WTC11 (cell line): ENCODE results near the gene OR5H1. TPM values are rescaled to one million over a fixed set of nuclear protein-coding genes. Genes with fewer than 3 reads are reported as not detected.

Source experiments
- ATF6 ChIP-seq: sonication (generic); formaldehyde crosslinking; IDR thresholded peaks from 2 replicates; pipeline ENCODE4 v1.8.1; 2023; ENCODE audit warnings: mild to moderate bottlenecking, missing genetic modification reagents
- ERG ChIP-seq: fragments of 250-450 bp; sonication (Bioruptor Pico); IDR thresholded peaks from 2 replicates; pipeline ENCODE4 v1.8.0; 2021; ENCODE audit warnings: mild to moderate bottlenecking
- ETV6 ChIP-seq: sonication (generic); formaldehyde crosslinking; IDR thresholded peaks from 2 replicates; pipeline ENCODE4 v1.8.1; 2022; ENCODE audit warnings: mild to moderate bottlenecking, missing genetic modification reagents
- FOXK1 ChIP-seq: sonication (generic); formaldehyde crosslinking; IDR thresholded peaks from 2 replicates; pipeline ENCODE4 v1.8.0; 2022; ENCODE audit warnings: mild to moderate bottlenecking, moderate library complexity, missing genetic modification reagents
- IRF1 ChIP-seq: sonication (generic); formaldehyde crosslinking; IDR thresholded peaks from 2 replicates; pipeline ENCODE4 v1.8.0; 2023; ENCODE audit warnings: missing genetic modification reagents
- MYBL2 ChIP-seq: sonication (generic); formaldehyde crosslinking; IDR thresholded peaks from 2 replicates; pipeline ENCODE4 v1.8.1; 2023; ENCODE audit warnings: mild to moderate bottlenecking, moderate library complexity, missing genetic modification reagents
- NFYB ChIP-seq: sonication (generic); formaldehyde crosslinking; conservative IDR thresholded peaks from 2 replicates; pipeline ENCODE4 v1.8.0; 2022; ENCODE audit warnings: low read depth, missing genetic modification reagents
- NR3C1 ChIP-seq: sonication (generic); formaldehyde crosslinking; conservative IDR thresholded peaks from 2 replicates; pipeline ENCODE4 v1.8.1; 2023; ENCODE audit warnings: low read depth, mild to moderate bottlenecking, missing genetic modification reagents
- USF1 ChIP-seq: sonication (generic); formaldehyde crosslinking; IDR thresholded peaks from 2 replicates; pipeline ENCODE4 v1.8.0; 2022; ENCODE audit warnings: mild to moderate bottlenecking, missing genetic modification reagents
- ZNF425 ChIP-seq: fragments of 250-450 bp; sonication (Bioruptor Pico); conservative IDR thresholded peaks from 2 replicates; pipeline ENCODE4 v1.9.0; 2021; ENCODE audit warnings: mild to moderate bottlenecking
- total RNA-seq: library from RNA; stranded (reverse); gene quantifications from 3 replicates; pipeline ENCODE4 v1.2.3, GENCODE V29; 2021

OR5H1 gene
- total RNA-seq, 1 experiment from 2014 or later, result 0.02 TPM

GRCh38 chr3:98185180-98185579 is 54.7 kb downstream of the OR5H1 start (continued):
- TF ChIP-seq ZNF425 (CRISPR knock-in tag), result no peak
- no peak for TF ChIP-seq NR3C1 (CRISPR knock-in tag)
- no peak for TF ChIP-seq ATF6 (CRISPR knock-in tag)
- no peak for TF ChIP-seq FOXK1 (CRISPR knock-in tag)
- TF ChIP-seq IRF1 (CRISPR knock-in tag), result no peak
- TF ChIP-seq ERG (CRISPR knock-in tag), result no peak
- no peak for TF ChIP-seq NFYB (CRISPR knock-in tag)
- TF ChIP-seq ETV6 (CRISPR knock-in tag), result no peak
- no peak for TF ChIP-seq USF1 (CRISPR knock-in tag)
- TF ChIP-seq MYBL2 (CRISPR knock-in tag), result no peak

Other genes with a start within 250 kb of the OR5H1 start
- 8.7 to 11.0 TPM (median 8.7 TPM) in 3 replicates for gene RIOX2, start 158.3 kb upstream of the OR5H1 start, total RNA-seq
- not detected in 3 replicates for gene GABRR3, start 95.4 kb upstream of the OR5H1 start, total RNA-seq
- not detected in 3 replicates for gene OR5AC2, start 43.5 kb upstream of the OR5H1 start, total RNA-seq
- gene OR5H14, start 16.8 kb downstream of the OR5H1 start, total RNA-seq, result not detected in 3 replicates
- not detected in 3 replicates for gene OR5H15, start 36.0 kb downstream of the OR5H1 start, total RNA-seq
- gene OR5H6, start 133.5 kb downstream of the OR5H1 start, total RNA-seq, result not detected in 3 replicates
- not detected in 3 replicates for gene OR5H2, start 151.8 kb downstream of the OR5H1 start, total RNA-seq
- not detected in 3 replicates for gene OR5K4, start 223.1 kb downstream of the OR5H1 start, total RNA-seq